ENCODE measurements around the gene FLOT2.
"Not testable (repeated sequence)": the region's sequence is repeated elsewhere in the genome, so short reads cannot be mapped to it uniquely, and the experiment has no call there.

FLOT2 gene

DNA sequence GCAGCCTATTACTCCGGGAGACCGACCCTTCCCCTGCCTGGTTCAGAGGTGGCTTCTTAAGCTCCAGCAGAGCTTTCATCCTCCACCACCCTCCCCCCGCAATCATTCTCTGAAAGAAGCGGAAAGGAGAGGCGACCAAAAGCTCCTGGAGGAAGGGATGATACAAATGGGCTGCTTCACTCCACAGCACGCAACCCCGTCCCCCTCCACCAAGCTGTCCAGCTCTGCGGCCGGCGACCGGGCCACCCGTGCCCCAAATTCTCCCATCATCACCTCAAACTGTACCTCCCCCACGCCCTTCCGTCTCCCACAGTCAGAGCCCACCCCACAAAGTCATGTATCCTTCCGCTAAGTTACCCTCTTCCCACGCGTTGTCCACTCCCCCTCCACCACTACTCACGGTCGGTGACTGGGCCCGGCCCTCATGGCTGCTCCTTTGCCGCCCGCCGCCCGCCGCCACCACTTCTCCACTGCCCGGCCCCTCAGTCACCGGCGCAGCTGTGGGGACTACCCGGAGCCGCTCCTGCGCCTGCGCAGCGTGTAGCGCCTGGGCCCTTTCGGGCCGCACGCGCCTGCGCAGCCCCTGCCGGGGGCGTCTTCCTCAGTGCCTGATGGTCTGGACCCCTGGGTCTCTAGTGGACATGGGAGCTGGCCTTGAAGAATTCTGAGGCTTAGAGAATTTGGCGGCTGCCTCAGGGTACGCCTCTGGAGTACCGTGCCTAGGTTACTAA, 55.1 kb downstream of the FLOT2 start, which contains the start of gene FAM222B:
Gene FAM222B, minus strand, starts transcription at position 509 of the 731 bp plus-strand sequence. CDS start 76,123 bp downstream, outside the sequence.
- DNase-seq (ENCODE audit: low spot score): peak; percentile 77

DNA sequence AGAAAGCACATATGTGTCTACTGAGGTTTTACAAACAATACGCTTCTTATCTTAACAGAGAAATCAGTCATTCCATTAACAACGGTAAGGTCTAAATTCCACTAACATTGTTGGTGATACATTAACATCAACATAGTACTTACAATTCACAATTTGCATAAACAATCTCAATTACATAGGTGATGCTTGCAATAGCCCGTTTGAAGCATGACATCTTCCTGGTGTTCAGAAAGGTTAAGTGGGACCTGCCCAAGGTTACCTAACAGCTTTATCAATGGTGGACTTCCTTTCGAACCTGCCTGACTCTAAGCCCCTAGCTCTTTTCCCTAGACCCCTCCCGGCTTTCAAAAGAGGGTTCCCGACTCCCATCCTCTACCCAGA, 55.6 kb downstream of the FLOT2 start:
- no peak for DNase-seq (ENCODE audit: low spot score)

DNA sequence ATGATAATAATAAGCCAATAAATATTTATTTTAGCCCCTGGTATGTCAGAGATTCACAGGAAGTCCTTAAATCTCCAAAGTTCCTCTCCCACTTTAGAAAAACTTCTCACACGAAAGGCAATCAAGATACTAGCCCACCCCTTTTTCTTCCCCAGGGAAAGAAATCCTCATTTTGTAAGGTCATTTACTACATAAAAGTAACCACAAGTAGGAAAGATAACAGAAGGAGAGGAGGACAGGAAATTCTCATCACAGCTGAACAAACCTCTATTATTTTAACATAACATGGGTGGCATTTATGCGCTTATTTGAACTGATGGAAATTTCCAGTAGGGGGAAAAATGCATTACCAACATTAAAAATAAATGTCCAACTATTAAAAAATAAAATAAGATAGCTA, 58.3 kb downstream of the FLOT2 start:
- no peak for DNase-seq (ENCODE audit: low spot score)

DNA sequence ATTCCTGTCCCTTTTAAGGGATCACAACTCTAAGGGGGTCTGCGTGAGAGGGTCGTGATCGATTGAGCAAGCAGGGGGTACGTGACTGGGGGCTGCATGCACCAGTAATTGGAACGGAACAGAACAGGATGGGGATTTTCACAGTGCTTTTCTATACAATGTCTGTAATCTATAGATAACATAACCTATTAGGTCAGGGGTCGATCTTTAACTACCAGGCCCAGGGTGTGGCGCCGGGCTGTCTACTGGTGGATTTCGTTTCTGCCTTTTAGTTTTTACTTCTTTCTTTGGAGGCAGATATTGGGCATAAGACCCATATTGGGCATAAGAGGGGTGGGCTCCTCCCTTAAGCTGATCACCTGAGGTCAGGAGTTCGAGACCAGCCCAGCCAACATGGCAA, 61.0 kb downstream of the FLOT2 start:
- not testable (repeated sequence) for DNase-seq (ENCODE audit: low spot score)

DNA sequence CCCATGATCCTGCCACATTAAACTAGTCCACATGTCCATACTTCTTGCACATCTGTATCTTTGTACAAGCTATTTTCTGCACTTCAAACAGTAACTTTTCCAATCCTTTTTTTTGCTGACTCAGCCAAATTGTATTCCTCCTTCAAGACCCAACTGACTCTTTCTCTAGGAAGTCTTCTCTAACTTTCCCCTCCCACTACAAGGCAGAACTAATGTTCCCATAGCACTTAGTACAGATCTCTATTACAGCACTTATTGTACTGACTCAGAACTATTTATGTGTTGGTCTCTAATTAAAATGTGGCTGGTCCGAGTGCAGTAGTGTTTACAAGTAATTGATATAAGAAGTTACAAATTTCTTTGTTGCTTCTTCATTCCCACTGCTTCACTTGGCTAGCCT, 63.1 kb downstream of the FLOT2 start:
- DNase-seq (ENCODE audit: low spot score): no peak

Data from pons (tissue), 1 donor.